Ovary (tissue), 3 donors: ENCODE results near the gene KIAA1328.

Experiments used
- POLR2A ChIP-seq: fragments of 450-650 bp; IDR thresholded peaks from one replicate; pipeline ENCODE4 v1.6.1; 2017; ENCODE audit warnings: antibody characterized with exemption, mild to moderate bottlenecking, moderate library complexity
- TF ChIP-seq, protein P1 (sequence below), 3 donors: fragments of 450-650 bp in 2 of 3; fragments of 200-600 bp in 1 of 3; IDR thresholded peaks; one replicate each; pipeline versions ENCODE4 v1.5.1 to v1.8.0; 2016 to 2022; ENCODE audit warnings: antibody characterized with exemption in 3 of 3, mild to moderate bottlenecking in 1 of 3
- donor health status: DM: no; HTN: no; CAD: no.

DNA sequence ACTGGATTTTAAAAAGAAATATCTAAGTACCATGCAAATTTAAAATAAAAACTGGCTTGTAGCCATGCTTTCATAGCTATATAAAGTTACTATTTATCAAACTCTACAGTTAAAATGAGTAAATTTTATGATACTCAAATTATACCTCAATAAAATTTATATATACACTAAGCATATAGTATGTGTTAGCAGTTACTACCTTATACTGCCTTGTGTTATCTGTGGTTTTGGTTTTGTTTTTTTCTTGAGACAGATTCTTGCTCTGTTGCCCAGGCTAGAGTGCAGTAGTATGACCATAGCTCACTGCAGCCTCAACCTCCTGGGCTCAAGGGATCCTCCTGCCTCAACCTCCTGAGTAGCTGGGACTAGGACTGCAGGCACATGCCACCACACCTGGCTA, 342.1 kb downstream of the KIAA1328 start:
- TF ChIP-seq, protein P1, sequence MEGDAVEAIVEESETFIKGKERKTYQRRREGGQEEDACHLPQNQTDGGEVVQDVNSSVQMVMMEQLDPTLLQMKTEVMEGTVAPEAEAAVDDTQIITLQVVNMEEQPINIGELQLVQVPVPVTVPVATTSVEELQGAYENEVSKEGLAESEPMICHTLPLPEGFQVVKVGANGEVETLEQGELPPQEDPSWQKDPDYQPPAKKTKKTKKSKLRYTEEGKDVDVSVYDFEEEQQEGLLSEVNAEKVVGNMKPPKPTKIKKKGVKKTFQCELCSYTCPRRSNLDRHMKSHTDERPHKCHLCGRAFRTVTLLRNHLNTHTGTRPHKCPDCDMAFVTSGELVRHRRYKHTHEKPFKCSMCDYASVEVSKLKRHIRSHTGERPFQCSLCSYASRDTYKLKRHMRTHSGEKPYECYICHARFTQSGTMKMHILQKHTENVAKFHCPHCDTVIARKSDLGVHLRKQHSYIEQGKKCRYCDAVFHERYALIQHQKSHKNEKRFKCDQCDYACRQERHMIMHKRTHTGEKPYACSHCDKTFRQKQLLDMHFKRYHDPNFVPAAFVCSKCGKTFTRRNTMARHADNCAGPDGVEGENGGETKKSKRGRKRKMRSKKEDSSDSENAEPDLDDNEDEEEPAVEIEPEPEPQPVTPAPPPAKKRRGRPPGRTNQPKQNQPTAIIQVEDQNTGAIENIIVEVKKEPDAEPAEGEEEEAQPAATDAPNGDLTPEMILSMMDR (IDR thresholded peaks at IDR 0.05) = no peak
- TF ChIP-seq POLR2A = no peak
